ENCODE measurements around the gene TEDC2.

TEDC2 gene

DNA sequence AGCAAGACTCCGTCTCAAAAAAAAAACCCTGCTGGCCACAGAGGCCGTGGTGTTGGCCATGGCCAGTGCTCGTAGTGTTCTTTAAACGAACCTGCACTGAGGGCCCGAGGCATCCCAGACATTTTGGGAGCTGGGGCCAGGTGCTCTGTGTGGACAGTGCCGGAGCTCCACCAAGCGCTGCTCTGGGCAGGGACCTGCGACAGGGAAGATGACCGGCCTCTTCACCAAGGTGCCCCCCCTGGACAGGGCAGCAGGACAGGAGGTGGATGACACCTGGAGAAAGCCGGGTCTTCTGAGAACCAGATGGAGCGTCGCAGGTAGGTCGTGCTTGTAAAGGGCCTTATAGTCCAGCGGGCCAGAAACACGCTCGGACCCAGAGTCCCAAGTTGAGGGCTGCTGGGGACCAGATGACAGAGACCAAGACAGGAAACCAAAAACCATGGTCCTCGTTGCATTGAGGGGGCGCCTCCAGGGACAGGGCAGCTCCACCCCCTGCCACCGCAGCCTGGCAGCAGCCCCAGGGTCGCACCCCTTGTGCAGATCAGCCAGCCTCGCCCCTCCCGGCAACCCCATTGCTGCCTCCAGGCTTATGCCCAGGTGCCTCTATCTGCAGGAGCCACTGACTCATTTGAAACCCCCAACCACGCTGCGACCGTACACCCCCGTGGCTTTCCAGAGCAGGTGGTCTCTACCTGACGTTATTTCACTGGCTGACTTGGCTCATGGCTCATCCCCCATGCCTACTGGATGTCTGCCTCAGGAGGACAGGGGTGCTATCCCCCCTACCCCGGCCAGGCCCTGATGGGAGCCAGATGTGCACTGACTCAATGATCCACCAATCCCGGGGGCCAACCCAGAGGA is 7.0 kb downstream of the TEDC2 start:
- DNase-seq: no peak

DNA sequence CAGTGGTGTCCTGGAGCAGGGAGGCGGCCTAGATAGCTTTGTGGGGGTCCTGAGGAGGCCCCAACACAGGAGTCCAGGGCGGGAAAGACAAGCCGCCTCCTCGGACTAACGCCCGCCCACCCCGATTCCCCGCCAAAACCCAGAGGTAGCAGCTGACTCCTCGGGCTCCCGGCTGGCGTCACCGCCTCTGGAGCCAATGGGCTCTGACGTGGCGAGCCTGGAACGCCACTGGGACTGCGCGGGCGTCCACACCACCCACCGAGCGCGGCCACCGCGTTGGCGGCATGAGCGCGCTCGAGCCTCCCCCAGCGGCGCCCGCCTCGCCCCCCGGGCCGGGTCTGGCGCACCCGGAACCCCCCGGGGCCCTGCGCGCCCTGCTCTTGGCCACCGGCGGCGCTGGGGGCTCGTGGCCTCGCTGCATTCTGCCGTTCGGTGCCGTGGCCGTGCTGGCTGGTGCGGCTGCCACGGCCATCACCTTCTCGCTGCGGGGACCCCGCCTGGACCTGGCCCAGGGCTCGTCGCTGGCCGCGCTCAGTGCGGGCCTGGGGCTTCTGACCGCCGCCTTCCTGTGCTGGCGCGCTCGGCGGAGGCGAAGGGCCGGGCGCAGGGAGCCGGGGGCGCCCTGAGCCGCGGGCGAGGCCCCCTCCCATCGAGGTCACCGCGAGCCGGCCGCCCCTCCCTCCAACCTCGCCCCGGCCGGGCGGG is 7.8 kb downstream of the TEDC2 start:
- peak in 1 of 2 experiments; percentile 56 for DNase-seq

DNA sequence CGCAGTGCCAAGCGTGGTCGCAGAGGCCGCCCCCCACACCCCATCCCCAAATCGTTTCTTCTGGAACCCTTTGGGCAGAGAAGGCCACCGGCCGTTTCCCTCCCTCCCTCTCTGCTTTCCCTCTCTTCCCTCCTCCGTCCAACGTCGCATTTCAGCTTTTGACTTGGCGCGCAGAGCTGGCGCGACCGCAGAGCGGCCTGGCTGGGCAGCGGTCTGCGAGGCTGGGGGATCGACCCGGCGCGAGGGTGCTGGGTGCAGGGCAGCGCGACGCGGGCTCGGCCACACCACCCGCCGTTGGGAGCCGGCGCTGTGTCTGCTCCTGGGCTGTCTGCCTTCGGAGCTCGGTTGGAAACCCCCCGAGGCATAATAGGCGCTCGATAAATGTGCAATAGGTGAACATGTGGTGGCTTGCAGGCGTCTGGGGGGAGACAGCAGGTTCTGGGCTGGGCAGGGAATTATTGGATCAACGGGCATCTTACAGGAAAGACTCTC is 8.4 kb downstream of the TEDC2 start:
- DNase-seq: no peak

DNA sequence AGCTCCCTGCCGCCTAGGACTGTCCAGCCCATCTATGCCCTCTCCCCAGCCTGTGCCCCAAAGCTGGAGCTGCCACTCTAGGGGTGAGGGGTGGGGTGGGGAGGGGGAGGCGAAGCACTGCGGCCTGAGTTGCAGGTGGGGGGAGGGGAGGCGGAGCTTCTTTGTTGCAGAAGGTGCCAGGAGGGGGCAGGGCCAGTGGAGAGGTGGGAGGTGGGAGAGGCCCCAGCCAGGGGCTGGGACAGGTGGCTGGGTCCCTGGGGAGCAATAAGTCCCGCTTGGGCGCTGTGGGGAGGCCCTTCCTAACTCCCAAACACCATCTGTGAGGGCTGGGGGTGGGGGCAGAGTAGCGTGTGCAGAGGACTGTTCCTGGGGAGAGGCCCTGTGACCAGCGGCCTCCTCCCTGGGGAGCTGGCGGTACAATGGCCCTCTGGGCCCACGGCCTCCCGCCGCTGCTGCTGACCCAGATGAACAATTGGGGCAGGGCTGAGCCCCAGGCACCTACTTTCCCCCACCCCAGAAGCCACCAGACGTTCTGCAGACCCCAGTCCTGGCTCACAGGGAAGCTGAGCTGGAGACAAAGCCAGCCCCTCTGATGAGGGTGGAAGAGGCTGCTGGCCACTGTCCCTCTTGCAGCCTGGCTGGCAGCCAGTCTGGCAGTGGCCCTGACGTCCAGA is 9.0 kb downstream of the TEDC2 start:
- no peak for DNase-seq

DNA sequence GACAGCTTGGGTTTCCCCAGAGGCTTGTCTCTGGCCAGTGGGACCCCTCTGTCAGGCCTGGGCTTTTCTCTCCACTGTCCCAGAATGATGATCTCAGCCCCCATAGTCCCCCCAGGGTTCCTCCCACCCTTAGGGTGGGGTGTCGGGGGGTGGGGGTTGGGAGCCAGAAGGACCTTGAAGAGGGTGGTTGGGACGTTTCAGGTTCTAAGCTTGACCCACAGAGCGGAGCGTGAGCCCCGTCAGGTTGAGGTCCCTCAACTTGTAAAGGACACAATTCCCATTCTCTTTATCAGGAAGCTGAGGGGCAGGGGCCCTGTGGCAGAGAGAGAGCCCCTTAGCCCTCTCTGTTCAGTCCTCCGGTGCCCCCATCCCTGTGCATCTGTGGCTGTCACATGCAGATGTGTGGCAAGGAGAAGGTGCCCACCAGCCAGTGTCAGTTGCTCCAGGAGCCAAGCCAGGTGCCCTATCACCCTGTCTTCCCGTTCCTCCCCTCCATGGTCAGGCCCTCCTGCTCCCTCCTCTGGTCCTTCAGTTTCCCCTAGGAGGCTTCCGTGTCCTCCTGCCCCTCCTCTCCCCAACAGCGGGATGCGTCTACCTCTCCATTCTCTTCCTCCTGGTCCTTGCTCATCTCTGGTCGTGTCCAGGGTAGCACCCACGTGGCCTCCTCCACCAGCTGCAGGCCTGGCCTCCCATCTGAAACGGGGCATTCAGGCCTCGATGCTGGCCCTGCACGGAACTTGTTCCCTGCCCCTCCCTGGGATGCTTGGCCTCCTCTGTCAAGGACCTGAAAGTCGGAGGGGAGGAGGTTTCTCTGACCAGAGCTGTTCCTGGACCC is 9.7 kb downstream of the TEDC2 start:
- DNase-seq: no peak

DNA sequence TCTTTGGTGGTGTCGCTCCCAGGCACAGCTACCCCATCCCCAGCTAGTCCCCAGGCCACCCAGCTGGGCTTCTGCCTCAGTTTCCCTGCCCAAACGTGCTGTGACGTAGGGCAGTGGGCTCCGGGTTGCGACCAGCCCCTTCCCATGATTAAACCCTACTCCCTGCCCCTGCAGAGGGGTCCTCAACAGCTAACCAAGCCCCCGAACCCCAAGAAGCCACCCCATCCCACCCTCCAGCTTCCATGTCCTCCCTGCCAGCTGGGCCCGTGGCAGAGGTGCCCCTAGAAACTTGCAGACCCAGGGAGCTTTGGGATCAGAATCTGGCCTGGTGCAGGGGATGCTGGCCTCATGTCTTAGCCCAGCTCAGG is 10.3 kb downstream of the TEDC2 start:
- no peak for DNase-seq

DNA sequence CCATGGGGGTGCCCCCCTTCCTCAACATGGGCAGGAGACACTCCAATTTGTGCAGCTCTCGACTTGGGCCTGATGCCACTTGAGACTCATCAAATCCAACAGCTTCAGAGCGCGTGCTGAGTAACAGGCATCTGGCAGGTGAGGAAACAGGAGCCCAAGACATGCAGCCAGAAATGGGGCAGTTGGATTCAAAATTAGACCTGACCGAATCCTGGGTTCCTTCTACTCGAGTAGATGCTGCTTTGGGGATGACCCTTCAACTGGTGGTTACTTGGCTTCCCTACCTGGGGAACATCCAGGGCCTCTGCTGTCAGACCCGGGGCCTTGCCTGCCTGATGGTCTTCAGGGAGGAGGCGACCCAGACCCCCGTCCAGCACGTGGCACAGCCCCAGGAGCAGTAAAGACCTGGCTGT is 10.7 kb downstream of the TEDC2 start:
- DNase-seq: no peak

DNA sequence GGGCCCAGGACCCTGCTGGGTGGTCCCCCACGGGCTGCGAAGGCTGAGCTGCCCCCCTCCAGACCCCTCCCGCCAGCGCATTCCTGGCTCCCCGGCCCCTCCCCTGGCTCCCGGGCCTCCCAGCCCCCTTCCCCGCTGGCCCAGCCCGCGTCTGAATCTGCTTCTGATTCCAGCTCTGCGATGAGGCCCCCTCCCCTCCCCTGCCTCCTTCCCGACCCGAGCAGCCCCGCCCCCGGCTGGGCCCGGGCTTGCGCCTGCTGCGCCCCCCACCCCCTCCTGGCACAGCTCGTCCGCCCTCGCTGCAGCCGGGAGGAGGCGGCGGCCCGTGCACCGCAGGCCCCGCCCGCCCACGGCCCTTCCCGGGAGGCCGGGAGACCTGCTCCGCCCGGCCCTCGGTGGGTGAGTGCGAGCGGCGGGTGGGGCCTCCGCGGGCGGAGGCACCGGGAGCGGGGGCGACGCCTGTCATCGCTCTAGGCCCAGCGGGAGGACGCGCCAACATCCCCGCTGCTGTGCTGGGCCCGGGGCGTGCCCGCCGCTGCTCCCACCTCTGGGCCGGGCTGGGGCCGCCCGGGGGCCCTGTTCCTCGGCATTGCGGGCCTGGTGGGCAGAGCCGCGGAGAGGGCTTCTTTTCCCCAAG is 11.2 kb downstream of the TEDC2 start, which contains the start of gene NTN3:
NTN3 (plus strand) TSS at position 282 of the 637 bp plus-strand sequence. CDS start 405 bp downstream, outside the sequence.
- DNase-seq: no peak

DNA sequence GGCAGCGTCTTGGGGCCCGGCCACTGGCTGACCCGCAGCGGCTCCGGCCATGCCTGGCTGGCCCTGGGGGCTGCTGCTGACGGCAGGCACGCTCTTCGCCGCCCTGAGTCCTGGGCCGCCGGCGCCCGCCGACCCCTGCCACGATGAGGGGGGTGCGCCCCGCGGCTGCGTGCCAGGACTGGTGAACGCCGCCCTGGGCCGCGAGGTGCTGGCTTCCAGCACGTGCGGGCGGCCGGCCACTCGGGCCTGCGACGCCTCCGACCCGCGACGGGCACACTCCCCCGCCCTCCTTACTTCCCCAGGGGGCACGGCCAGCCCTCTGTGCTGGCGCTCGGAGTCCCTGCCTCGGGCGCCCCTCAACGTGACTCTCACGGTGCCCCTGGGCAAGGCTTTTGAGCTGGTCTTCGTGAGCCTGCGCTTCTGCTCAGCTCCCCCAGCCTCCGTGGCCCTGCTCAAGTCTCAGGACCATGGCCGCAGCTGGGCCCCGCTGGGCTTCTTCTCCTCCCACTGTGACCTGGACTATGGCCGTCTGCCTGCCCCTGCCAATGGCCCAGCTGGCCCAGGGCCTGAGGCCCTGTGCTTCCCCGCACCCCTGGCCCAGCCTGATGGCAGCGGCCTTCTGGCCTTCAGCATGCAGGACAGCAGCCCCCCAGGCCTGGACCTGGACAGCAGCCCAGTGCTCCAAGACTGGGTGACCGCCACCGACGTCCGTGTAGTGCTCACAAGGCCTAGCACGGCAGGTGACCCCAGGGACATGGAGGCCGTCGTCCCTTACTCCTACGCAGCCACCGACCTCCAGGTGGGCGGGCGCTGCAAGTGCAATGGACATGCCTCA is 12.0 kb downstream of the TEDC2 start:
- DNase-seq: no peak

DNA sequence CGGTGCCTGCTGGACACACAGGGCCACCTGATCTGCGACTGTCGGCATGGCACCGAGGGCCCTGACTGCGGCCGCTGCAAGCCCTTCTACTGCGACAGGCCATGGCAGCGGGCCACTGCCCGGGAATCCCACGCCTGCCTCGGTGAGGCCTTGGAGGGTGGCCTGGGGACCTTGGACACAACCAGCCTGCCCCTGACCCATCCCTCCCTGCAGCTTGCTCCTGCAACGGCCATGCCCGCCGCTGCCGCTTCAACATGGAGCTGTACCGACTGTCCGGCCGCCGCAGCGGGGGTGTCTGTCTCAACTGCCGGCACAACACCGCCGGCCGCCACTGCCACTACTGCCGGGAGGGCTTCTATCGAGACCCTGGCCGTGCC is 12.6 kb downstream of the TEDC2 start:
- DNase-seq: no peak

DNA sequence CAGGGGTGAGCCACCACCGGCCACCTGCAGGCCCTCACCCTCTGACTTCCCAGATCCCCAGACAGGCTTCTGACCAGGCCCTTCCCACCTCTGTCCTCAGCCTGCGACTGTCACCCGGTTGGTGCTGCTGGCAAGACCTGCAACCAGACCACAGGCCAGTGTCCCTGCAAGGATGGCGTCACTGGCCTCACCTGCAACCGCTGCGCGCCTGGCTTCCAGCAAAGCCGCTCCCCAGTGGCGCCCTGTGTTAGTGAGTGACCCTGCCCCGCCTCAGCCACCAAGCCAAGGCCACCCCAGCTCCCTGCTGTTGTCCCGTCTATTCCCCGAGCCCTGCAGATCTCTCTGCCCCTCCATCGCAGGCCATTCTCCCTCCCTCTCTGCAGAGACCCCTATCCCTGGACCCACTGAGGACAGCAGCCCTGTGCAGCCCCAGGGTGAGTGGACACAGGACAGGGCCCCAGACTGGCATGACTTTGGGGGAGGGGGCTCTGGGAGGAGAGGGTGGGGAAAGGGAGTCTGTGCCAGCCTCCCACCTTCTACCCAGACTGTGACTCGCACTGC is 13.1 kb downstream of the TEDC2 start:
- DNase-seq: no peak

DNA sequence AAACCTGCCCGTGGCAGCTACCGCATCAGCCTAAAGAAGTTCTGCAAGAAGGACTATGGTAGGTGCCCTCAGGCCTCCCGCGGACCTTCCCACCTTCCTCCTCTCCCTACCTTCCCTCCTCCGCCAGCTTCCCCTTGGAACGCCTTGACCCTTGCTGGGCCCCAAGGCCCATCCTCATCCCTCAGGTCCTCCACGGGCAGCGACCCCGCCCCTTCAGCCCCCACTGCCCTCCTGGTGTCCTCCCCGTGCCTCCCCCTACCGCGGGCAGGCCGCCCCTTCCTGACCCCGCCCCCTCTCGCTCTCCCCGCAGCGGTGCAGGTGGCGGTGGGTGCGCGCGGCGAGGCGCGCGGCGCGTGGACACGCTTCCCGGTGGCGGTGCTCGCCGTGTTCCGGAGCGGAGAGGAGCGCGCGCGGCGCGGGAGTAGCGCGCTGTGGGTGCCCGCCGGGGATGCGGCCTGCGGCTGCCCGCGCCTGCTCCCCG is 13.6 kb downstream of the TEDC2 start:
- DNase-seq: peak in 1 of 2 experiments; percentile 53

DNA sequence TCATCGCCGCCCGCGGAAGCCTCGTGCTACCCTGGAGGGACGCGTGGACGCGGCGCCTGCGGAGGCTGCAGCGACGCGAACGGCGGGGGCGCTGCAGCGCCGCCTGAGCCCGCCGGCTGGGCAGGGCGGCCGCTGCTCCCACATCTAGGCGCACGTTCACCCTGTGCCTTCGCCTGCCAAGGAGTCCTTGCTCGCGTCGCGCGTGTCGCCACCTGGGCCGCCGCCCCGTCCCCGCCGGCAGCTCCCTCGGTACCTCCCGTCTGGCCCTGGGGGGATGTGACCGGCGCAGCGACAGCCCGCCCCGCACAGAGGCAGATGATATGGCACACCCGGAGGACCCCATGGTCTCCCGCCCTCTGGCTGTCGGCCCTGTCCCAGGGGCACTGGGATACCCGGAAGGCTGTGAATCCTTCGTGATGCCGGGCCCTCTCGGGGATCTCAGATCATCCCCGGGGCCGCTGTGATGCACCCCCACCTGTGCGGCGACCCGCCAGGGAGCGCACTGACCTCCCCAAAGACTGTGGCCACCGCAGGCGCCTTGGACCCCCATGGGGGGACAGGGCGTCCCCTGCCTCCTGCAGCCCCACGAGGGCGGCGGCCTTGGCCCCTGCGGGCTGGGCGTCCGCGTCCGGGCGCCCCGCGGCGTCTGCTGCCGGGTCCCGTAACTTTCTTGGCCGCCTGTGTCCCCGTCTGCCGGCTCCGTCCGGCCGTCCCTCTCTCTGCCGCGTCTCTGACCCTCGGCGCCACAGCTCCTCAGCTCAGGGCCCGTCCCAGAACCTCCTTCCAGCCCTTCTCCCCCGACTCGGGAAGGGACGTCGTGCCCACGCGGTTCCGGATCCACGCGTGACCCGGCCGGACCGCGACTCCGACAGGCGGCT is 14.3 kb downstream of the TEDC2 start:
- DNase-seq: peak; percentile 72 to 77

DNA sequence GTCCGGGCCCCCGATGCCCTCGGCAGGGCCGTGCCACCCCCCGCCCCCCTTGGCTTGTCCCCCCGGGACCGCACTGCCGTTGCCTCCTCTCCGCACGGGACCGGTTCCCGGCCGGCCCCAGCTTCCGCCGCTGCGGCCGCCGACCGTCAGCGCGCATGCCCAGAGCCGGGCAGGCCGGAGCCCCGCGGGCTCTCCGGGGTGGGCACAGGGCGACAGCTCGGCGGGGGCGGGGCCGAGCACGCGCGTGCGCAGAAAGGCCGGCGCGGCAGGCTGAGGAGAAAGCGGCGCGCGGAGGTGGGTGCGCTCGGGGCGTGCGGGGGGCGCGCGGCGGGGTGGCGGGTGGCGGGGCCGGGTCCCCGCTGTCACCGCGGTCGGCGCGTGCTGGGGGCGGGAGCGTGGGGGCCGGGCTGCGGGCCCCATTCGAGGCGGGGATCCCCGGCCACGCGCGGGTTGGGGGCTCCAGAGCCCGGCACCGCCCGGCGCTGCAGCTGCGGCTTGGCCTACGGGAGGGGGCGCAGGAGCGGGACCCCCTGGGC is 15.0 kb downstream of the TEDC2 start, which contains the start of gene TBC1D24:
TBC1D24 (plus strand) TSS at position 251 of the 536 bp plus-strand sequence. CDS start 21,022 bp downstream, outside the sequence.
- peak; percentile 88 to 91 for DNase-seq

DNA sequence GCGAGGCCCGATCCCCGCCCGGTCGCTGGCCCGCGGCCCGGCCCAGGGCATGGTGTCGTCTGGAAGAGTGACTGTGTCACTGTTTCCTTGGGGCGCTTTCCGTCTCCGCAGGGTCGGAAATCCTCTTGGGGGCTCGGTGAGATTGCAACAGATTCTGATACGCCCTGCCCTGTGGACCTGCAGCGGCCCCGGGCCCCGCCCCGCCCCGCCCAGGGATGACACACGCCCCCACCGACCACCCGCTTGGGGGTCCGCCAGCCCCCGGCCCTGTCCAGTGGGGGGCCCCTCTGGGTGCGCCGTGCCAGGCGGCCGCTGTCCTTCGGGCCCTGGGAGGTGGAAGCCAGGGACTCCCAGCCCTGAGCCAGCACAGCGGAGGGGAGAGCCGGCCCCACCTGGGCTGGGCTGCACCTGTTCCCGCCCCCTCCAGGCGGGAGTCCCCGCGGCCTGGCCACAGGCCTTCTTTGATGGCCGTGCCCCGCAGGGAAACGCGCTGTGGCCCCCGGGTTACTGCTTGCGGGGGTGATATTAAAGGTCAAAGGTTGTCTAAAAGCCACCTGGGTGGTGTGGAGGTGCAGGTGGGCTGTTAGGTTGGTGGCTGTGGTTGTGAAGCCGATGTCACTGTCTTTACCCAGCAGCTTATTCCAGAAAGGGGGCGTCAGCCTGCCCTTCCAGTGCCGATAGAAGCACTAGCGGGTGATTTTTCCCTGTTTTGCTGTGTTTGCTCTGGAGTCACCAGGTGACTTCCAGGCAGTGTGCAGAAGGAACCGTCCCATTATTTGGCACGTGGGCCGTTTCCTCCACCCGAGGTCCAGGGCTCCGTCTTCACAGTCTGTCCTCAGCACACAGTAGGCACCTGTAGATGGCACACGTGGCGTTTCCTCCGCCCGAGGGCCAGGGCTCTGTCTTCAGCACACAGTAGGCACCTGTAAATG is 15.8 kb downstream of the TEDC2 start:
- DNase-seq: peak; percentile 67 to 70

DNA sequence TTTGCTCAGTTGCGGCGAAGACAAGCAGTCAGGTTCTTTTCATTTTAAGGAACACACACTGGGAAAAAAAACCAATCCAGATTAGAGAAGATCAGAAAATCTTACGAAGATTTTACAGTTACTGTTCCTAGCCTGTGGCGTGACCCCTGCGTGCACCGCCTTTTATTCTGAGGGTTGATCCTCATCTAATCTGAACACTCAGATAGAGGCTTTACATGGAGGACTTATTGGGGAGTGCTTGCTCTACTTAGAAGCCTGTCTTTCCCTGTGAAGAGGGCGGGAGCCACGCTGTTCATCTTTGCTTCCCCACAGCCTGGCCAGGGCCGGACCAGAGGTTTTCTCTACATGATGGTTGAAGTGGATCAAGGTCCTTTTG is 16.4 kb downstream of the TEDC2 start:
- DNase-seq: no peak

DNA sequence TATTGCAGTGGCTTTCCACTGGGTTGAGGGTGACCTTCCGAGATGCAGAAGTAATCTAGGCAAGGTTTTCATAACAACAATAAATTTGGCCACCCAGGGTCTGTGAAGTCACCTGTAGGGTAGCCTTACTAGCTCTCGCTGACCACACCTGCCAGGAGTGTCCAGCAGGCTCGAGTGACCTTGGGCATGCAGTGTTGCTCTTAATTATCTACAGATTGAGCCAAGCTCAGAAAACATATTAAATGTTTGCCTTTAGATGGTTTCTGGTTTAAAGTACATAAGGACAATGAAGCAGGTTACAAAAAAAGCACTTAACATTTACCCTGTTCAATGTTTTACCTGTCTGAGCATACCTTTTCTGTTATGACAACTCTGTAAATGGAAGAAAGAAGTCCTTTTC is 16.8 kb downstream of the TEDC2 start:
- DNase-seq: no peak

DNA sequence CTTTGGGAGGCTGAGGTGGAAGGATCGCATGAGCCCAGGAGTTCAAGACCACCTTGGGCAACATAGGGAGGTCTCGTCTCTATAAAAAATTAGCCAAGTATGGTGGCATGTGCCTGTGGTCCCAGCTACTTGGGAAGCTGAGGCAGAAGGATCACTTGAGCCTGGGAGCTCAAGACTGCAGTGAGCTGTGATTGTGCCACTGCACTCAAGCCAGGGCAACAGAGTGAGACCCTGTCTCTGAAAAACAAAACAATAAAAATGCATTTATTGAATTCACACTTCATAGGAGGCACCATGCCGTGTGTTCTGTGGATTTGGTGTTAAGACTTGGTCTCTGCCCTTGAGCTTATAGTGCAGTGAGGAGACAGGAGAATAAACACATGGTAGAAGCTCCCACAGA is 17.4 kb downstream of the TEDC2 start:
- no peak for DNase-seq
